Activated T-cell treated with anti-CD3 and anti-CD28 coated beads, Interleukin-2, amount 50 U/mL, for 72 hours (primary cell): Measurements from ENCODE around the gene CHCHD3. TPM values are rescaled to one million over a fixed set of nuclear protein-coding genes. Genes with fewer than 3 reads are reported as not detected.

ENCODE experiments used
- ATAC-seq, 2 donors: fragments of 150-1000 bp; cut with Tn5 transposase; replicated peaks in 1 of 2; 2 replicates each; pipeline ENCODE4 v1.10.0; 2021; ENCODE audit warnings: moderate library complexity in 2 of 2, mild to moderate bottlenecking in 1 of 2
- DNase-seq, 2 donors: peaks; one replicate each; pipeline ENCODE4 v3.0.0; 2021 to 2022; ENCODE audit warnings: mixed read lengths in 1 of 2
- H3K27ac Mint-ChIP-seq: one replicate; pipeline ENCODE4 v1.8.0; 2022; ENCODE audit warnings: mild to moderate bottlenecking, moderate library complexity, mixed read lengths
- H3K27me3 Mint-ChIP-seq: one replicate; pipeline ENCODE4 v1.8.0; 2022; ENCODE audit warnings: low read depth, mixed read lengths
- H3K36me3 Mint-ChIP-seq, 2 donors: one replicate each; pipeline ENCODE4 v1.8.0; 2022; ENCODE audit warnings: mixed read lengths in 2 of 2, mild to moderate bottlenecking in 1 of 2; ENCODE audit not compliant: insufficient read depth in 2 of 2
- H3K4me1 Mint-ChIP-seq: one replicate; pipeline ENCODE4 v1.8.0; 2022; ENCODE audit warnings: low read depth, mixed read lengths
- H3K4me3 Mint-ChIP-seq, 2 donors: one replicate each; pipeline ENCODE4 v1.8.0; 2022; ENCODE audit warnings: mild to moderate bottlenecking in 2 of 2, mixed read lengths in 2 of 2, moderate library complexity in 2 of 2
- H3K9me3 Mint-ChIP-seq, 2 donors: one replicate each; pipeline ENCODE4 v1.8.0; 2022; ENCODE audit warnings: mixed read lengths in 2 of 2
- total RNA-seq, 2 donors: library from RNA; stranded (reverse); gene quantifications; one replicate each; pipeline ENCODE4 v1.2.3, GENCODE V29; 2022

Gene CHCHD3
- total RNA-seq, 2 donors from 2014 or later: 59.3 to 75.5 TPM

- Mint-ChIP-seq H3K4me1 (no peaks in the 10 kb centered on the region), H3K27ac (no peak overlapping the region), H3K36me3 (peaks cover 0 to 2% of the 10 kb centered on the region in 2 donors), H3K9me3 (peaks cover 2 to 3% of the 10 kb centered on the region in 2 donors), H3K4me3 (no peak overlapping the region), H3K27me3 (peaks cover 30% of the 10 kb centered on the region)
- no peak for DNase-seq
- ATAC-seq: no peak
Observed at GRCh38 chr7:133109816-133110215, 27.9 kb upstream of the CHCHD3 start.

DNA sequence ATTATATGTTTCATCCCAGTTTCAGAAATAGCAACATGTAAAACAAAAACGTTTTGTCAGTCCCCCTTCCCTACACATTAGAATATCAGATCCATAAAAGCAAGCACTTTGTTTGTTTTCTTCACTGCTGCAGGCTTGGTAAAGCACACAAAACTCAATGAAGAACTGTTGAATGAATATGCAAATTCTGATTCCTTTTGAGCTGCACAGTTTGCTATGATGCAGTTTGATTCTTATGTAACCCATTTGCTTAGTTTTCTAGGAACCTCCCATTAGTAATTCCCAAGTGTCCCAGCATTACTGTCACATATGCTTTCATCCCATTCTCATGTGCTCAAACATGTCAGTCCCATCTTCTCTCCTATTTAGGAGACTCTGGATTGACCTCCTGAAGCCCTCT, 26.1 kb upstream of the CHCHD3 start:
- H3K36me3 Mint-ChIP-seq: peaks cover 0 to 2% of the 10 kb centered on the region in 2 donors
- no peak overlapping the region for H3K27ac Mint-ChIP-seq
- peaks cover 2 to 3% of the 10 kb centered on the region in 2 donors for H3K9me3 Mint-ChIP-seq
- ATAC-seq (no peak), DNase-seq (no peak)
- no peak overlapping the region for H3K4me3 Mint-ChIP-seq
- H3K4me1 Mint-ChIP-seq: no peaks in the 10 kb centered on the region
- peaks cover 26% of the 10 kb centered on the region for H3K27me3 Mint-ChIP-seq

- H3K4me1 Mint-ChIP-seq: no peaks in the 10 kb centered on the region
- H3K27me3 Mint-ChIP-seq: peaks cover 14% of the 10 kb centered on the region
- H3K4me3 Mint-ChIP-seq: no peak overlapping the region
- no peak for DNase-seq
- H3K36me3 Mint-ChIP-seq: no peaks in the 10 kb centered on the region
- ATAC-seq: no peak
- H3K9me3 Mint-ChIP-seq: no peaks in the 10 kb centered on the region
- H3K27ac Mint-ChIP-seq: no peak overlapping the region
Observed at GRCh38 chr7:133102276-133103060, 20.6 kb upstream of the CHCHD3 start.

- ATAC-seq (no peak), DNase-seq (no peak)
- no peak overlapping the region for H3K4me3 Mint-ChIP-seq
- no peaks in the 10 kb centered on the region for H3K36me3 Mint-ChIP-seq
- no peaks in the 10 kb centered on the region for H3K9me3 Mint-ChIP-seq
- H3K4me1 Mint-ChIP-seq: no peaks in the 10 kb centered on the region
- no peak overlapping the region for H3K27ac Mint-ChIP-seq
- H3K27me3 Mint-ChIP-seq: peaks cover 14% of the 10 kb centered on the region
Observed at GRCh38 chr7:133099633-133100286, 17.9 kb upstream of the CHCHD3 start.

- no peaks in the 10 kb centered on the region for H3K4me1 Mint-ChIP-seq
- no peak for DNase-seq
- no peak for ATAC-seq
- peaks cover 11% of the 10 kb centered on the region for H3K27me3 Mint-ChIP-seq
- no peaks in the 10 kb centered on the region for H3K9me3 Mint-ChIP-seq
- no peak overlapping the region for H3K4me3 Mint-ChIP-seq
- no peak overlapping the region for H3K27ac Mint-ChIP-seq
- H3K36me3 Mint-ChIP-seq: no peaks in the 10 kb centered on the region
Observed at GRCh38 chr7:133095119-133095671, 13.3 kb upstream of the CHCHD3 start.

- Mint-ChIP-seq H3K27ac (no peak overlapping the region), H3K27me3 (no peaks in the 10 kb centered on the region), H3K4me1 (no peaks in the 10 kb centered on the region), H3K9me3 (no peaks in the 10 kb centered on the region), H3K36me3 (no peaks in the 10 kb centered on the region), H3K4me3 (no peak overlapping the region)
- ATAC-seq (no peak), DNase-seq (no peak)
Observed at GRCh38 chr7:133091943-133092464, 10.1 kb upstream of the CHCHD3 start.

- Mint-ChIP-seq H3K4me3 (peak overlapping the region; percentile 90), H3K27ac (peak overlapping the region; percentile 87), H3K4me1 (peaks cover 23% of the 10 kb centered on the region), H3K9me3 (no peaks in the 10 kb centered on the region), H3K27me3 (no peaks in the 10 kb centered on the region), H3K36me3 (peaks cover 5% of the 10 kb centered on the region in 2 donors)
- DNase-seq (peak in 1 of 2 donors; percentile 2), ATAC-seq (peak in 1 of 2 donors; percentile 1)
Observed at GRCh38 chr7:133082390-133082766, 488 bp upstream of the CHCHD3 start.

GRCh38 chr7:133081119-133081598, 731 bp downstream of the CHCHD3 start:
- Mint-ChIP-seq H3K9me3 (no peaks in the 10 kb centered on the region), H3K27me3 (no peaks in the 10 kb centered on the region), H3K27ac (peak overlapping the region; percentile 87), H3K4me1 (peaks cover 23% of the 10 kb centered on the region), H3K36me3 (peaks cover 5% of the 10 kb centered on the region in 2 donors), H3K4me3 (peak overlapping the region; percentile 90)
- DNase-seq (peak; percentile 10 to 19), ATAC-seq (no peak)

GRCh38 chr7:133079296-133079695, 2.6 kb downstream of the CHCHD3 start:
- Mint-ChIP-seq H3K4me1 (peaks cover 34% of the 10 kb centered on the region), H3K9me3 (no peaks in the 10 kb centered on the region), H3K36me3 (peaks cover 5% of the 10 kb centered on the region in 2 donors), H3K4me3 (peak overlapping the region in 1 of 2 donors; percentile 13), H3K27ac (no peak overlapping the region), H3K27me3 (no peaks in the 10 kb centered on the region)
- ATAC-seq: no peak
- no peak for DNase-seq

DNA sequence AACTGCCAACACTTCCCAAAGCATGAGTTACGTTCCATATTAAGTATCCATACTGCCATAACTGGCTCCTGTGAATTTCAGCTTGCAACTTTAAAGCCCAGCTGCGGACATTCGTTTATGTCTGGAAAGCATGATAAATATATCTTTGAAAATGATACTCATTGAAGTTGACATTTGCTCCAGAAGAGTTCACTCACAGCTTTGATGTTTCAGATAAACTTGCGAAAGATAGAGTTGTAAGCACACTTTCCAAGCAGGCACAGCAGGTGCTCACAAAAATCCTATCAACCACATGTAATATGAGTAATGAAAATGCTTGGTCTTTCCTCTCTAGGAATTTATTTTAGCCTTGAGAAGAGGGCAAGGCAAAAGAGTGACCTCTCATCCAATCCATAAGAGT, 4.5 kb downstream of the CHCHD3 start:
- peaks cover 5 to 10% of the 10 kb centered on the region in 2 donors for H3K36me3 Mint-ChIP-seq

GRCh38 chr7:133076142-133076541, 5.7 kb downstream of the CHCHD3 start:
- no peak overlapping the region for H3K27ac Mint-ChIP-seq
- peaks cover 5 to 10% of the 10 kb centered on the region in 2 donors for H3K36me3 Mint-ChIP-seq
- H3K27me3 Mint-ChIP-seq: no peaks in the 10 kb centered on the region
- DNase-seq: no peak
- ATAC-seq: no peak
- no peak overlapping the region for H3K4me3 Mint-ChIP-seq
- peaks cover 45% of the 10 kb centered on the region for H3K4me1 Mint-ChIP-seq
- H3K9me3 Mint-ChIP-seq: no peaks in the 10 kb centered on the region

More for the DNA sequence above, 4.5 kb downstream of the CHCHD3 start:
- no peaks in the 10 kb centered on the region for H3K9me3 Mint-ChIP-seq
- ATAC-seq (no peak), DNase-seq (no peak)
- H3K27me3 Mint-ChIP-seq: no peaks in the 10 kb centered on the region
- no peak overlapping the region for H3K4me3 Mint-ChIP-seq
- H3K27ac Mint-ChIP-seq: no peak overlapping the region
- peaks cover 40% of the 10 kb centered on the region for H3K4me1 Mint-ChIP-seq

DNA sequence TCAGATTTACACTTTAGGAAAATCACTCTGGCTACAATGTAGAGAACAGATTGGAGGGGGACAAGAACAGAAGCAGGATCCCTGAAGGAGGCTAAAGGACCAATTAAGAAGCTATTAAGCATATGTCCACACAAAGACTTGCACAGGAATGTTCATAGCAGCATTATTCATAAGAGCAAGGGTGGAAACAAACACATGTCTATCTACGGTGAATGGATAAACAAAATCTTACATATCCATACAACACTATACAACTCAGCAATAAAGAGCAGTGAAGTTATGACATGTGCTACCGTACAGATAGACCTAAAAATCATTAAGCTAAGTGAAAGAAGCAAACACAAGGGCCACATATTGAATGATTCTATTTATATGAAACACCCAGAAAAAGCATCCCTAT, 10.4 kb downstream of the CHCHD3 start:
- Mint-ChIP-seq H3K27me3 (no peaks in the 10 kb centered on the region), H3K27ac (no peak overlapping the region), H3K9me3 (peaks cover 0 to 2% of the 10 kb centered on the region in 2 donors), H3K36me3 (peaks cover 8 to 20% of the 10 kb centered on the region in 2 donors), H3K4me3 (no peak overlapping the region), H3K4me1 (peaks cover 22% of the 10 kb centered on the region)
- DNase-seq (no peak), ATAC-seq (no peak)

DNA sequence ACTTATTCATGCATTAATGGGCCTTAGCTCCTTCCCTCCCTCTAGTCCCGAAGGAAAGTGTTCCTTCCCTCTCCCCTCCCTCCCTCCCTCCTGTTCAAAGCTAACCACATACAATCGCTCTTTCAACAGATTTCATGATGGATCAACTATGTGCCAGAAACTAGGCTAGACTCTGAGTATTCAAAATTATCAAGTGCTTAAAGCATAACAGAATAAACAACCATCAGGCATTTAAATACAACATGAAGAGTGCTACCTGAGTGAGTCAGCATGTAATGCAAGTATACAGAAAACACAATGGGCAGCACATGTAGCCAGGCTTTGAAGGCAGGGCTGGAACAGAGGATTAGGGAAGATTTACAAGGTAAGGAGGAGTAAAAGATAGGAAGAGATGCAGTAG, 11.3 kb downstream of the CHCHD3 start:
- Mint-ChIP-seq H3K9me3 (peaks cover 0 to 2% of the 10 kb centered on the region in 2 donors), H3K27me3 (no peaks in the 10 kb centered on the region), H3K4me3 (no peak overlapping the region), H3K4me1 (peaks cover 21% of the 10 kb centered on the region), H3K27ac (no peak overlapping the region), H3K36me3 (peaks cover 8 to 20% of the 10 kb centered on the region in 2 donors)
- no peak for DNase-seq
- no peak for ATAC-seq
